HCT116 (cell line): ENCODE measurements around the gene OLFML2B. TPM values are rescaled to one million over a fixed set of nuclear protein-coding genes. Genes with fewer than 3 reads are reported as not detected.

ENCODE experiments used
- ATAC-seq: fragments of 200-7000 bp; cut with Tn5 transposase; 2 replicates; pipeline ENCODE4 v1.9.1; 2020; ENCODE audit warnings: mild to moderate bottlenecking, moderate library complexity
- BruUV-seq: library from RNA; stranded (reverse); fragments of 400-500 nt; replicated peaks from 2 replicates; lab custom pipeline; 2021; lab: Mats Ljungman, UMichigan
- CTCF ChIA-PET: fragments of 300-600 bp; sonication (Branson Sonifier 250); formaldehyde crosslinking; loops from one replicate; lab custom pipeline; 2021; ENCODE audit warnings: antibody characterized with exemption; lab: Charles Lee
- POLR2A ChIA-PET: fragments of 300-600, 350-600 bp; sonication (Branson Sonifier 250); formaldehyde crosslinking; loops from one replicate; lab custom pipeline; 2021; ENCODE audit warnings: antibody characterized with exemption; lab: Charles Lee
- RAD21 ChIA-PET, 2 experiments: fragments of 300-600 bp; sonication (Branson Sonifier 250); formaldehyde crosslinking; loops; one replicate each; lab custom pipeline; 2023; ENCODE audit warnings: low total read pairs in 2 of 2; ENCODE audit not compliant: uncharacterized antibody in 2 of 2, unreplicated experiment in 2 of 2, low non-redundant PET in 1 of 2; lab: Charles Lee
- DNase-seq: peaks from one replicate; pipeline ENCODE4 v3.0.0-alpha.2; 2010; ENCODE audit warnings: low read depth, low spot score
- H2AFZ ChIP-seq: fragments of 200-600 bp; shearing (Covaris generic), sonication (generic); 2 replicates; pipeline ENCODE4 v1.6.1; 2017; ENCODE audit warnings: low read depth, mixed run types, mixed read lengths, antibody characterized with exemption, low read length; ENCODE audit not compliant: poor library complexity, severe bottlenecking
- H3K27ac ChIP-seq: 2 replicates; pipeline ENCODE4 v1.5.1; 2012; ENCODE audit warnings: low read depth, low read length
- H3K27me3 ChIP-seq: fragments of 200-600 bp; sonication (generic); 2 replicates; pipeline ENCODE4 v1.6.1; 2016; ENCODE audit warnings: mixed run types, low read length, mixed read lengths; ENCODE audit not compliant: insufficient read depth
- H3K36me3 ChIP-seq, 2 experiments: fragments of 200-500 bp in 1 of 2; fragments of 200-600 bp in 1 of 2; sonication (Bioruptor generic) in 1 of 2; sonication (generic) in 1 of 2; 2 replicates each; pipeline versions ENCODE4 v1.5.1 to v1.6.1; 2014 to 2016; ENCODE audit warnings: low read length in 2 of 2, inconsistent platforms in 1 of 2, mixed read lengths in 1 of 2, mixed run types in 1 of 2; ENCODE audit not compliant: insufficient read depth in 2 of 2, control insufficient read depth in 1 of 2
- H3K4me1 ChIP-seq, 2 experiments: fragments of 200-600 bp in 1 of 2; sonication (generic) in 1 of 2; 2 replicates each; pipeline versions ENCODE4 v1.5.1 to v1.6.1; 2012 to 2017; ENCODE audit warnings: low read length in 2 of 2, inconsistent platforms in 1 of 2, mild to moderate bottlenecking in 1 of 2, mixed read lengths in 1 of 2, mixed run types in 1 of 2, moderate library complexity in 1 of 2; ENCODE audit not compliant: insufficient read depth in 2 of 2, control insufficient read depth in 1 of 2
- H3K4me2 ChIP-seq: fragments of 200-600 bp; sonication (generic); 2 replicates; pipeline ENCODE4 v1.6.1; 2017; ENCODE audit warnings: mixed run types, low read length, mixed read lengths
- H3K4me3 ChIP-seq, 2 experiments: fragments of 200-600 bp in 1 of 2; sonication (generic) in 1 of 2; replicated peaks in 1 of 2; 2 replicates each; pipeline ENCODE4 v1.5.1; 2011 to 2016; ENCODE audit warnings: low read length in 2 of 2, control low read depth in 1 of 2, low read depth in 1 of 2, mild to moderate bottlenecking in 1 of 2, mixed read lengths in 1 of 2, mixed run types in 1 of 2
- H3K79me2 ChIP-seq: fragments of 200-600 bp; sonication (generic); 2 replicates; pipeline ENCODE4 v1.6.1; 2017; ENCODE audit warnings: mild to moderate bottlenecking, mixed run types, low read length, moderate library complexity, mixed read lengths; ENCODE audit not compliant: insufficient read depth
- H3K9ac ChIP-seq: fragments of 200-600 bp; sonication (generic); 2 replicates; pipeline ENCODE4 v1.6.1; 2016; ENCODE audit warnings: low read length, mixed read lengths
- H3K9me2 ChIP-seq: fragments of 200-600 bp; sonication (generic), shearing (Covaris generic); 2 replicates; pipeline ENCODE4 v1.6.1; 2017; ENCODE audit warnings: mixed run types, mild to moderate bottlenecking, moderate library complexity; ENCODE audit not compliant: insufficient read depth
- H3K9me3 ChIP-seq, 2 experiments: fragments of 200-500 bp in 1 of 2; fragments of 200-600 bp in 1 of 2; sonication (Bioruptor generic) in 1 of 2; sonication (generic) in 1 of 2; 2 replicates each; pipeline ENCODE4 v1.6.1; 2014 to 2017; ENCODE audit warnings: low read length in 2 of 2, mixed read lengths in 2 of 2, inconsistent platforms in 1 of 2, low read depth in 1 of 2, mild to moderate bottlenecking in 1 of 2, mixed run types in 1 of 2, moderate library complexity in 1 of 2; ENCODE audit not compliant: control insufficient read depth in 1 of 2, insufficient read depth in 1 of 2
- H4K20me1 ChIP-seq: fragments of 200-600 bp; sonication (generic), shearing (Covaris generic); 2 replicates; pipeline ENCODE4 v1.6.1; 2017; ENCODE audit warnings: mixed run types, mild to moderate bottlenecking, moderate library complexity; ENCODE audit not compliant: insufficient read depth
- ATF3 ChIP-seq: IDR thresholded peaks from 2 replicates; pipeline ENCODE4 v1.6.1; 2012
- CBX3 ChIP-seq: IDR thresholded peaks from 2 replicates; pipeline ENCODE4 v1.6.1; 2012; ENCODE audit warnings: low read depth
- CEBPB ChIP-seq: IDR thresholded peaks from 2 replicates; pipeline ENCODE4 v1.6.1; 2012; ENCODE audit warnings: low read depth
- EGR1 ChIP-seq: IDR thresholded peaks from 2 replicates; pipeline ENCODE4 v1.6.1; 2012; ENCODE audit warnings: low read depth
- JUND ChIP-seq: IDR thresholded peaks from 2 replicates; pipeline ENCODE4 v1.6.1; 2012
- MAX ChIP-seq: IDR thresholded peaks from 2 replicates; pipeline ENCODE4 v1.6.1; 2012
- POLR2A ChIP-seq: IDR thresholded peaks from 2 replicates; pipeline ENCODE4 v1.7.0; 2011; ENCODE audit warnings: borderline replicate concordance; ENCODE audit not compliant: insufficient read depth, insufficient read length; ENCODE audit errors: extremely low read depth
- POLR2AphosphoS5 ChIP-seq: IDR thresholded peaks from 2 replicates; pipeline ENCODE4 v1.6.1; 2011; ENCODE audit warnings: mild to moderate bottlenecking, low read depth, low read length, moderate library complexity
- RAD21 ChIP-seq: IDR thresholded peaks from 2 replicates; pipeline ENCODE4 v1.6.1; 2012; ENCODE audit warnings: low read depth, mild to moderate bottlenecking
- REST ChIP-seq: IDR thresholded peaks from 2 replicates; pipeline ENCODE4 v1.6.1; 2012; ENCODE audit warnings: low read depth
- SP1 ChIP-seq: IDR thresholded peaks from 2 replicates; pipeline ENCODE4 v1.6.1; 2012; ENCODE audit warnings: low read depth
- TCF7L2 ChIP-seq: IDR thresholded peaks from 2 replicates; pipeline ENCODE4 v1.7.0; 2011; ENCODE audit warnings: borderline replicate concordance, inconsistent platforms; ENCODE audit not compliant: insufficient read depth, insufficient read length; ENCODE audit errors: extremely low read depth
- ZFX ChIP-seq: fragments of 450-650 bp; IDR thresholded peaks from 2 replicates; pipeline ENCODE4 v1.6.1; 2017
- ZNF274 ChIP-seq: fragments of 200-500 bp; sonication (Bioruptor generic); IDR thresholded peaks from 2 replicates; pipeline ENCODE4 v1.6.1; 2014; ENCODE audit warnings: mild to moderate bottlenecking, low read depth, low read length, inconsistent platforms
- intact Hi-C: fragments of 100-400 bp; cut with micrococcal nuclease; formaldehyde crosslinking; loops from 2 replicates; pipeline ENCODE4 v1.10.0; 2022
- total RNA-seq: library from RNA; stranded (reverse); gene quantifications from one replicate; pipeline ENCODE4 v1.2.1, GENCODE V29; 2021; ENCODE audit not compliant: unreplicated experiment
- TF ChIP-seq, protein P1 (sequence below), 3 experiments: fragments of 200-600 bp in 1 of 3; sonication (generic) in 1 of 3; IDR thresholded peaks in 2 of 3; conservative IDR thresholded peaks in 1 of 3; 2 replicates each; pipeline ENCODE4 v1.5.1; 2012 to 2017; ENCODE audit warnings: low read depth in 2 of 3, low read length in 2 of 3, antibody characterized with exemption in 1 of 3, borderline replicate concordance in 1 of 3, control low read depth in 1 of 3, mild to moderate bottlenecking in 1 of 3, mixed read lengths in 1 of 3, mixed run types in 1 of 3, moderate library complexity in 1 of 3; ENCODE audit not compliant: insufficient read depth in 1 of 3

OLFML2B gene
- total RNA-seq, 1 experiment from 2014 or later: 1.3 TPM

GRCh38 chr1:162000053-162000420, 23.6 kb downstream of the OLFML2B start:
- no peaks in the 10 kb centered on the region for H3K27me3 ChIP-seq
- no peaks in the 10 kb centered on the region for H3K4me1 ChIP-seq
- no peak overlapping the region for H3K27ac ChIP-seq
- ChIA-PET POLR2A (no interaction called here), CTCF (no interaction called here), RAD21 (no interaction called here)
- no TSS peak for BruUV-seq
- H2AFZ ChIP-seq: no peak overlapping the region
- ATAC-seq (no peak), DNase-seq (no peak)
- no peak overlapping the region for H3K4me2 ChIP-seq
- H3K4me3 ChIP-seq: no peak overlapping the region
- intact Hi-C loops: no loop called here
- no peaks in the 10 kb centered on the region for H3K9me3 ChIP-seq
- H3K36me3 ChIP-seq: no peaks in the 10 kb centered on the region
- no peaks in the 10 kb centered on the region for H3K79me2 ChIP-seq
- no peaks in the 10 kb centered on the region for H4K20me1 ChIP-seq
- no peaks in the 10 kb centered on the region for H3K9me2 ChIP-seq
- TF ChIP-seq CBX3: no peak
- TF ChIP-seq CEBPB: no peak
- TF ChIP-seq POLR2AphosphoS5: no peak
- TF ChIP-seq MAX: no peak
- TF ChIP-seq EGR1: no peak
- no peak overlapping the region for H3K9ac ChIP-seq

DNA sequence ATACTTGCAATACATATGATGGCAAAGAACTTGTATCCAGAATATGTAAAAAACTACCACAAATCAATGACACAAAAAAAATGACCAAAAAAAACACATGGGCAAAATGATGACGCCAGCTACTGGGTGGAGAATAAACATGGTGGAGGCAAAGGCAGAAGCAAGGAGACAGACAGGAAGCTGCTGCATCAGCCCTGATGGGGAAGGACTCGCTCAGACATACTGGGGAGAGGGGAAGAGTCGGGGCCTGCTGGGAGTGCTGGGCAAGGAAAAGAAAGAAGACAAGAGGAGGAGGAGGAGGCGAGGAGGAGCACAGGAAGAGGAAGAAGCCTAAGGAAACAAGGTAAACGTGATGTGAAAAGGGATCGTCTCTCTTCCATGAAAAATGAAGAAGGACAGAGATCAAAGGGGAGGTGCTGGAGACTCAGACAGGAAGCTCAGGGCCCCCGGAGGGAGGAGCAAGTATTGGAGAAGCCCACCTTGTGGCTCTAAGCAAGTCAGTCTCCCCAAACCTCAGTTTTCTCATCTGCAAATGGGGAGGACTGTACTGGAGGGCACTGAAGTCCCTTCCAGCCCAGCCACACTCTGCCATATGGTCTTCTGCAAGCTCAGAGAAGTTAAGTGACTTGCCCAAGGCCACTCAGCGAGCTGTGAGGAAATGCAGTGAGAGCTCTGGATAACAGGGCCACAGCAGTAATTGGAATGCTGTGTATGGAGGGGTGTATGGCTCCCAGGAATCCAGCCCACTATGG, 24.2 kb downstream of the OLFML2B start:
- no peaks in the 10 kb centered on the region for H3K9me3 ChIP-seq
- H3K4me1 ChIP-seq: no peaks in the 10 kb centered on the region
- no peak overlapping the region for H3K4me3 ChIP-seq
- no peaks in the 10 kb centered on the region for H4K20me1 ChIP-seq
- CTCF ChIA-PET: no interaction called here
- no peak overlapping the region for H3K4me2 ChIP-seq
- DNase-seq: no peak
- no peaks in the 10 kb centered on the region for H3K36me3 ChIP-seq
- no peak overlapping the region for H3K27ac ChIP-seq
- no TSS peak for BruUV-seq
- H3K79me2 ChIP-seq: no peaks in the 10 kb centered on the region
- no peak for ATAC-seq
- no peaks in the 10 kb centered on the region for H3K27me3 ChIP-seq
- intact Hi-C loops: no loop called here
- no peak overlapping the region for H3K9ac ChIP-seq
- RAD21 ChIA-PET: no interaction called here
- H2AFZ ChIP-seq: no peak overlapping the region
- POLR2A ChIA-PET: no interaction called here
- no peaks in the 10 kb centered on the region for H3K9me2 ChIP-seq
- TF ChIP-seq REST (no peak), ZNF274 (no peak), RAD21 (no peak), EGR1 (no peak), ZFX (no peak), SP1 (no peak), TCF7L2 (no peak), POLR2AphosphoS5 (no peak), POLR2A (no peak), ATF3 (no peak), JUND (no peak)
- TF ChIP-seq, protein P1, sequence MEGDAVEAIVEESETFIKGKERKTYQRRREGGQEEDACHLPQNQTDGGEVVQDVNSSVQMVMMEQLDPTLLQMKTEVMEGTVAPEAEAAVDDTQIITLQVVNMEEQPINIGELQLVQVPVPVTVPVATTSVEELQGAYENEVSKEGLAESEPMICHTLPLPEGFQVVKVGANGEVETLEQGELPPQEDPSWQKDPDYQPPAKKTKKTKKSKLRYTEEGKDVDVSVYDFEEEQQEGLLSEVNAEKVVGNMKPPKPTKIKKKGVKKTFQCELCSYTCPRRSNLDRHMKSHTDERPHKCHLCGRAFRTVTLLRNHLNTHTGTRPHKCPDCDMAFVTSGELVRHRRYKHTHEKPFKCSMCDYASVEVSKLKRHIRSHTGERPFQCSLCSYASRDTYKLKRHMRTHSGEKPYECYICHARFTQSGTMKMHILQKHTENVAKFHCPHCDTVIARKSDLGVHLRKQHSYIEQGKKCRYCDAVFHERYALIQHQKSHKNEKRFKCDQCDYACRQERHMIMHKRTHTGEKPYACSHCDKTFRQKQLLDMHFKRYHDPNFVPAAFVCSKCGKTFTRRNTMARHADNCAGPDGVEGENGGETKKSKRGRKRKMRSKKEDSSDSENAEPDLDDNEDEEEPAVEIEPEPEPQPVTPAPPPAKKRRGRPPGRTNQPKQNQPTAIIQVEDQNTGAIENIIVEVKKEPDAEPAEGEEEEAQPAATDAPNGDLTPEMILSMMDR (IDR thresholded peaks at IDR 0.05 in 2 of 3, conservative IDR thresholded peaks at IDR 0.05 in 1 of 3; ENCODE audit: borderline replicate concordance in 1 of 3, insufficient read depth in 1 of 3, low read depth in 2 of 3, low read length in 2 of 3): no peak
